Activated T-cell treated with anti-CD3 and anti-CD28 coated beads, Interleukin-2, amount 50 U/mL, for 24 hours (primary cell): ENCODE results near the gene NR4A2.

ENCODE experiments used
- DNase-seq: peaks from one replicate; pipeline ENCODE4 v3.0.0-alpha.2; 2020
- H3K27ac Mint-ChIP-seq: 2 replicates; pipeline ENCODE4 v1.8.0; 2020; ENCODE audit warnings: mild to moderate bottlenecking, mixed read lengths
- H3K27me3 Mint-ChIP-seq: 2 replicates; pipeline ENCODE4 v1.8.0; 2020; ENCODE audit warnings: mixed read lengths
- H3K36me3 Mint-ChIP-seq: 2 replicates; pipeline ENCODE4 v1.8.0; 2020; ENCODE audit warnings: low read depth, mixed read lengths
- H3K4me1 Mint-ChIP-seq: 2 replicates; pipeline ENCODE4 v1.8.0; 2020; ENCODE audit warnings: low read depth, mixed read lengths
- H3K4me3 Mint-ChIP-seq: 2 replicates; pipeline ENCODE4 v1.8.0; 2020; ENCODE audit warnings: mild to moderate bottlenecking, moderate library complexity, mixed read lengths
- H3K9me3 Mint-ChIP-seq: 2 replicates; pipeline ENCODE4 v1.8.0; 2020; ENCODE audit warnings: mixed read lengths

Gene NR4A2

GRCh38 chr2:156343940-156344301 lies 11.4 kb upstream of the NR4A2 start:
- Mint-ChIP-seq H3K36me3 (peaks cover 18% of the 10 kb centered on the region), H3K4me3 (peak overlapping the region; percentile 81), H3K27ac (peak overlapping the region; percentile 97), H3K4me1 (peaks cover 52% of the 10 kb centered on the region), H3K27me3 (no peaks in the 10 kb centered on the region), H3K9me3 (no peaks in the 10 kb centered on the region)
- no peak for DNase-seq

- no peaks in the 10 kb centered on the region for H3K27me3 Mint-ChIP-seq
- H3K4me3 Mint-ChIP-seq = peak overlapping the region; percentile 81
- DNase-seq = no peak
- H3K27ac Mint-ChIP-seq = peak overlapping the region; percentile 97
- no peaks in the 10 kb centered on the region for H3K9me3 Mint-ChIP-seq
- peaks cover 18% of the 10 kb centered on the region for H3K36me3 Mint-ChIP-seq
- H3K4me1 Mint-ChIP-seq = peaks cover 58% of the 10 kb centered on the region
These were observed 10.8 kb upstream of the NR4A2 start for GRCh38 chr2:156343096-156343939.

GRCh38 chr2:156342254-156343095 lies 10.0 kb upstream of the NR4A2 start:
- peaks cover 60% of the 10 kb centered on the region for H3K4me1 Mint-ChIP-seq
- peaks cover 18% of the 10 kb centered on the region for H3K36me3 Mint-ChIP-seq
- DNase-seq = peak; percentile 90
- H3K27ac Mint-ChIP-seq = peak overlapping the region; percentile 99
- no peaks in the 10 kb centered on the region for H3K27me3 Mint-ChIP-seq
- H3K9me3 Mint-ChIP-seq = no peaks in the 10 kb centered on the region
- peak overlapping the region; percentile 91 for H3K4me3 Mint-ChIP-seq

- DNase-seq = peak; percentile 93
- Mint-ChIP-seq H3K4me3 (peak overlapping the region; percentile 91), H3K36me3 (peaks cover 18% of the 10 kb centered on the region), H3K4me1 (peaks cover 60% of the 10 kb centered on the region), H3K27me3 (no peaks in the 10 kb centered on the region), H3K9me3 (no peaks in the 10 kb centered on the region), H3K27ac (peak overlapping the region; percentile 99)
These were observed 9.1 kb upstream of the NR4A2 start for GRCh38 chr2:156341452-156342253.

GRCh38 chr2:156340804-156341451 lies 8.4 kb upstream of the NR4A2 start:
- Mint-ChIP-seq H3K9me3 (no peaks in the 10 kb centered on the region), H3K27me3 (no peaks in the 10 kb centered on the region), H3K36me3 (peaks cover 18% of the 10 kb centered on the region), H3K4me3 (peak overlapping the region; percentile 91), H3K27ac (peak overlapping the region; percentile 99), H3K4me1 (peaks cover 61% of the 10 kb centered on the region)
- DNase-seq = no peak

GRCh38 chr2:156340377-156340776 lies 7.9 kb upstream of the NR4A2 start:
- no peaks in the 10 kb centered on the region for H3K27me3 Mint-ChIP-seq
- no peaks in the 10 kb centered on the region for H3K9me3 Mint-ChIP-seq
- H3K4me1 Mint-ChIP-seq = peaks cover 62% of the 10 kb centered on the region
- H3K36me3 Mint-ChIP-seq = peaks cover 18% of the 10 kb centered on the region
- H3K27ac Mint-ChIP-seq = peak overlapping the region; percentile 99
- peak overlapping the region; percentile 91 for H3K4me3 Mint-ChIP-seq
- no peak for DNase-seq

GRCh38 chr2:156339865-156340264 lies 7.3 kb upstream of the NR4A2 start:
- peaks cover 63% of the 10 kb centered on the region for H3K4me1 Mint-ChIP-seq
- no peaks in the 10 kb centered on the region for H3K27me3 Mint-ChIP-seq
- H3K27ac Mint-ChIP-seq = peak overlapping the region; percentile 99
- DNase-seq = no peak
- H3K9me3 Mint-ChIP-seq = no peaks in the 10 kb centered on the region
- H3K4me3 Mint-ChIP-seq = peak overlapping the region; percentile 91
- H3K36me3 Mint-ChIP-seq = peaks cover 18% of the 10 kb centered on the region

GRCh38 chr2:156339110-156339847 lies 6.8 kb upstream of the NR4A2 start:
- Mint-ChIP-seq H3K4me3 (peak overlapping the region; percentile 91), H3K9me3 (no peaks in the 10 kb centered on the region), H3K27me3 (no peaks in the 10 kb centered on the region)

GRCh38 chr2:156338578-156338977 lies 6.1 kb upstream of the NR4A2 start:
- peak overlapping the region; percentile 99 for H3K27ac Mint-ChIP-seq
- DNase-seq = no peak
- H3K36me3 Mint-ChIP-seq = peaks cover 21% of the 10 kb centered on the region
- peak overlapping the region; percentile 12 for H3K4me3 Mint-ChIP-seq
- H3K27me3 Mint-ChIP-seq = no peaks in the 10 kb centered on the region
- no peaks in the 10 kb centered on the region for H3K9me3 Mint-ChIP-seq
- H3K4me1 Mint-ChIP-seq = peaks cover 58% of the 10 kb centered on the region

More at GRCh38 chr2:156339110-156339847, 6.8 kb upstream of the NR4A2 start:
- H3K4me1 Mint-ChIP-seq = peaks cover 61% of the 10 kb centered on the region
- peak overlapping the region; percentile 99 for H3K27ac Mint-ChIP-seq
- peaks cover 18% of the 10 kb centered on the region for H3K36me3 Mint-ChIP-seq
- DNase-seq = no peak

GRCh38 chr2:156334496-156335478 lies 2.3 kb upstream of the NR4A2 start:
- peaks cover 70% of the 10 kb centered on the region for H3K4me1 Mint-ChIP-seq
- peak; percentile 87 for DNase-seq
- no peaks in the 10 kb centered on the region for H3K9me3 Mint-ChIP-seq
- peaks cover 36% of the 10 kb centered on the region for H3K36me3 Mint-ChIP-seq
- H3K27me3 Mint-ChIP-seq = peaks cover 3% of the 10 kb centered on the region
- peak overlapping the region; percentile 92 for H3K4me3 Mint-ChIP-seq
- peak overlapping the region; percentile 99 for H3K27ac Mint-ChIP-seq

GRCh38 chr2:156333951-156334495 lies 1.5 kb upstream of the NR4A2 start:
- peak; percentile 84 for DNase-seq
- peaks cover 8% of the 10 kb centered on the region for H3K27me3 Mint-ChIP-seq

GRCh38 chr2:156333274-156333950 lies 891 bp upstream of the NR4A2 start:
- Mint-ChIP-seq H3K27me3 (peaks cover 11% of the 10 kb centered on the region), H3K9me3 (no peaks in the 10 kb centered on the region), H3K4me3 (peak overlapping the region; percentile 92), H3K27ac (peak overlapping the region; percentile 99), H3K4me1 (peaks cover 65% of the 10 kb centered on the region), H3K36me3 (peaks cover 44% of the 10 kb centered on the region)
- DNase-seq = peak; percentile 79

More at GRCh38 chr2:156333951-156334495, 1.5 kb upstream of the NR4A2 start:
- Mint-ChIP-seq H3K36me3 (peaks cover 38% of the 10 kb centered on the region), H3K4me1 (peaks cover 67% of the 10 kb centered on the region), H3K9me3 (no peaks in the 10 kb centered on the region), H3K27ac (peak overlapping the region; percentile 99), H3K4me3 (peak overlapping the region; percentile 92)
